Spleen (tissue), 11 donors: ENCODE measurements around the gene SLC23A1. TPM values are rescaled to one million over a fixed set of nuclear protein-coding genes. Genes with fewer than 3 reads are reported as not detected.
A peak's percentile ranks its signal among the peaks of the same experiment; 100 is the strongest.

Experiments
- DNase-seq: peaks from one replicate; pipeline ENCODE4 v3.0.0-alpha.2; 2020
- H3K27ac ChIP-seq, 8 donors: fragments of 200-600 bp; sonication (generic) in 7 of 8; 1 replicate in 4 of 8; 2 replicates in 4 of 8; pipeline versions ENCODE4 v1.5.0 to v1.8.0; 2016 to 2021; ENCODE audit warnings: inconsistent platforms in 4 of 8, mild to moderate bottlenecking in 4 of 8, moderate library complexity in 1 of 8
- H3K27me3 ChIP-seq, 7 donors: fragments of 200-600 bp; sonication (generic) in 6 of 7; replicated peaks in 1 of 7; 1 replicate in 4 of 7; 2 replicates in 3 of 7; pipeline versions ENCODE4 v1.5.0 to v1.8.0; 2016 to 2021; ENCODE audit warnings: inconsistent platforms in 3 of 7, mild to moderate bottlenecking in 1 of 7
- H3K36me3 ChIP-seq, 6 donors: fragments of 200-600 bp; sonication (generic) in 5 of 6; 1 replicate in 4 of 6; 2 replicates in 2 of 6; pipeline versions ENCODE4 v1.5.0 to v1.8.0; 2016 to 2021; ENCODE audit warnings: inconsistent platforms in 2 of 6
- H3K4me1 ChIP-seq, 6 donors: fragments of 200-600 bp; sonication (generic) in 5 of 6; 1 replicate in 3 of 6; 2 replicates in 3 of 6; pipeline versions ENCODE4 v1.5.0 to v1.8.0; 2016 to 2021; ENCODE audit warnings: inconsistent platforms in 3 of 6
- H3K4me3 ChIP-seq, 8 donors: fragments of 200-600 bp; sonication (generic) in 7 of 8; 1 replicate in 4 of 8; 2 replicates in 4 of 8; pipeline versions ENCODE4 v1.5.0 to v1.8.0; 2016 to 2021; ENCODE audit warnings: inconsistent platforms in 4 of 8, mild to moderate bottlenecking in 4 of 8, moderate library complexity in 2 of 8
- H3K9me3 ChIP-seq, 8 donors: fragments of 200-600 bp; sonication (generic) in 7 of 8; 1 replicate in 4 of 8; 2 replicates in 4 of 8; pipeline versions ENCODE4 v1.5.0 to v1.8.0; 2016 to 2021; ENCODE audit warnings: inconsistent platforms in 4 of 8
- CTCF ChIP-seq, 11 experiments: fragments of 200-600 bp in 7 of 11; fragments of 450-650 bp in 4 of 11; sonication (generic) in 4 of 11; IDR thresholded peaks in 8 of 11; conservative IDR thresholded peaks in 3 of 11; 1 replicate in 7 of 11; 2 replicates in 4 of 11; pipeline versions ENCODE4 v1.4.0 to v1.8.0; 2016 to 2021; ENCODE audit warnings: antibody characterized with exemption in 11 of 11, inconsistent platforms in 4 of 11, mild to moderate bottlenecking in 1 of 11
- POLR2A ChIP-seq, 3 donors: fragments of 450-650 bp; IDR thresholded peaks; one replicate each; pipeline ENCODE4 v1.5.1; 2017; ENCODE audit warnings: antibody characterized with exemption in 3 of 3, mild to moderate bottlenecking in 1 of 3
- POLR2AphosphoS5 ChIP-seq, 3 donors: sonication (generic); formaldehyde crosslinking; IDR thresholded peaks; one replicate each; pipeline ENCODE4 v1.5.1; 2017; ENCODE audit warnings: antibody characterized with exemption in 3 of 3
- WGBS, 5 donors: extraction: QIAGEN DNeasy Blood & Tissue Kit in 3 of 5; methylation state at CpG; one replicate each; pipeline versions ENCODE4 v1.1.5 to v1.1.7; 2013 to 2018; 5-methylcytosine and 5-hydroxymethylcytosine counted together
- intact Hi-C: fragments of 100-400 bp; cut with DNase I; formaldehyde crosslinking; loops from one replicate; pipeline ENCODE4 v1.15.0; 2023; ENCODE audit warnings: low total_unique reads
- polyA plus RNA-seq, 3 donors: library from polyadenylated mRNA; stranded (reverse); fragments of 200-250 nt; gene quantifications; one replicate each; pipeline ENCODE4 v1.2.1, GENCODE V29; 2013
- total RNA-seq, 7 donors: library from RNA; depleted of rRNA in 3 of 7; stranded (reverse); fragments of >200 nt in 3 of 7; fragmentation: NEBNext Ultra II Directional in 4 of 7; extraction: Animal tissue kit (Norgen Biotek cat#: 25700) in 4 of 7; gene quantifications; one replicate each; pipeline versions ENCODE4 v1.1.0 to v1.2.1, GENCODE V29; 2016 to 2021
- donor health status: healthy with polysubstance abuse.
- donor health status: DM: no; HTN: no; CAD: no; lungs with moderate emphysema.
- donor health status: DM: no; HTN: no; CAD: no.
- donor health status: Bipolar disorder and iron deficiency.
- donor health status: healthy.
- donor health status: DM: no; HTN: no; CAD: no.
- donor health status: DM: yes; HTN: yes; CAD: no.

Gene SLC23A1
- total and polyA plus RNA-seq, 10 donors = 0.28 to 2.4 (median 1.2) TPM; not detected in 1

GRCh38 chr5:139384591-139385051 lies 1.5 kb upstream of the SLC23A1 start:
- H3K27ac ChIP-seq = peak overlapping the region; percentile 47 to 91 (median 79)
- peak; percentile 60 for DNase-seq
- H3K9me3 ChIP-seq = no peaks in the 10 kb centered on the region
- H3K4me1 ChIP-seq = peaks cover 28 to 79% (median 58%) of the 10 kb centered on the region in 6 donors
- H3K27me3 ChIP-seq = no peaks in the 10 kb centered on the region
- intact Hi-C loops = loop anchor here (10.0 kb wide), 1 partner anchor 90 kb away; the partner anchor contains the start of gene MATR3
- 55 to 73% (median 61%) methylated on average over 8 to 9 of the region's 9 CpGs for WGBS, 5 donors
- TF ChIP-seq POLR2A (IDR thresholded peaks at IDR 0.05) (no peak), POLR2AphosphoS5 (IDR thresholded peaks at IDR 0.05) (no peak), CTCF (IDR thresholded peaks at IDR 0.05 in 8 of 11, conservative IDR thresholded peaks at IDR 0.05 in 3 of 11) (no peak)
- peak overlapping the region; percentile 3 to 66 (median 30) for H3K4me3 ChIP-seq
- no peaks in the 10 kb centered on the region for H3K36me3 ChIP-seq

GRCh38 chr5:139383993-139384590 lies 995 bp upstream of the SLC23A1 start:
- TF ChIP-seq CTCF (IDR thresholded peaks at IDR 0.05 in 8 of 11, conservative IDR thresholded peaks at IDR 0.05 in 3 of 11) (no peak), POLR2AphosphoS5 (IDR thresholded peaks at IDR 0.05) (peak in 1 of 3 donors; percentile 16)
- Histone ChIP-seq H3K9me3 (no peaks in the 10 kb centered on the region), H3K4me1 (peaks cover 28 to 74% (median 52%) of the 10 kb centered on the region in 6 donors), H3K4me3 (no peak overlapping the region), H3K36me3 (no peaks in the 10 kb centered on the region), H3K27ac (peak overlapping the region in 6 of 8 donors; percentile 71 to 91 (median 80)), H3K27me3 (no peaks in the 10 kb centered on the region)
- intact Hi-C loops = loop anchor here (10.0 kb wide), 1 partner anchor 89 kb away; the partner anchor contains the start of gene MATR3
- WGBS, 5 donors = 86 to 99% (median 98%) methylated on average over 6 to 7 of the region's 7 CpGs
- DNase-seq = peak; percentile 76

- DNase-seq = no peak
- Histone ChIP-seq H3K9me3 (no peaks in the 10 kb centered on the region), H3K4me3 (no peak overlapping the region), H3K27ac (no peak overlapping the region), H3K4me1 (peaks cover 17 to 61% (median 39%) of the 10 kb centered on the region in 6 donors), H3K36me3 (peaks cover 0 to 9% (median 0%) of the 10 kb centered on the region in 6 donors), H3K27me3 (no peaks in the 10 kb centered on the region)
- 52 to 62% (median 56%) methylated on average over 3 of the region's 3 CpGs for WGBS, 5 donors
- intact Hi-C loops = loop anchor here (10.0 kb wide), 1 partner anchor 88 kb away; the partner anchor contains the start of gene MATR3
- TF ChIP-seq POLR2AphosphoS5 (IDR thresholded peaks at IDR 0.05) (no peak), CTCF (IDR thresholded peaks at IDR 0.05 in 8 of 11, conservative IDR thresholded peaks at IDR 0.05 in 3 of 11) (no peak), POLR2A (IDR thresholded peaks at IDR 0.05) (no peak)
Observed at GRCh38 chr5:139382807-139383206, 290 bp downstream of the SLC23A1 start.
